Effector memory CD8-positive, alpha-beta T cell (primary cell): ENCODE data around the gene CYP2W1.
A peak's percentile ranks its signal among the peaks of the same experiment; 100 is the strongest.

Experiments used
- ATAC-seq: fragments of 150-1000 bp; cut with Tn5 transposase; replicated peaks from 2 replicates; pipeline ENCODE4 v1.10.0; 2021; ENCODE audit warnings: mild to moderate bottlenecking, moderate library complexity
- DNase-seq, 3 experiments: peaks; one replicate each; pipeline ENCODE4 v3.0.0; 2021
- H3K27ac Mint-ChIP-seq, 2 donors: one replicate each; pipeline ENCODE4 v1.8.0; 2022; ENCODE audit warnings: mild to moderate bottlenecking in 2 of 2, mixed read lengths in 2 of 2, moderate library complexity in 2 of 2
- H3K27me3 Mint-ChIP-seq, 2 donors: one replicate each; pipeline ENCODE4 v1.8.0; 2022; ENCODE audit warnings: mixed read lengths in 2 of 2
- H3K36me3 Mint-ChIP-seq: one replicate; pipeline ENCODE4 v1.8.0; 2022; ENCODE audit warnings: mild to moderate bottlenecking, moderate library complexity, mixed read lengths; ENCODE audit not compliant: insufficient read depth
- H3K4me1 Mint-ChIP-seq, 2 donors: one replicate each; pipeline ENCODE4 v1.8.0; 2022; ENCODE audit warnings: low read depth in 2 of 2, mixed read lengths in 2 of 2
- H3K4me3 Mint-ChIP-seq, 2 donors: one replicate each; pipeline ENCODE4 v1.8.0; 2022; ENCODE audit warnings: mild to moderate bottlenecking in 2 of 2, mixed read lengths in 2 of 2, moderate library complexity in 2 of 2
- H3K9me3 Mint-ChIP-seq, 2 donors: one replicate each; pipeline ENCODE4 v1.8.0; 2022; ENCODE audit warnings: mixed read lengths in 2 of 2

CYP2W1 gene

GRCh38 chr7:945556-946255 lies 37.3 kb upstream of the CYP2W1 start:
- no peak overlapping the region for H3K4me3 Mint-ChIP-seq
- no peak for ATAC-seq
- no peak overlapping the region for H3K27ac Mint-ChIP-seq
- no peaks in the 10 kb centered on the region for H3K27me3 Mint-ChIP-seq
- no peak for DNase-seq
- no peaks in the 10 kb centered on the region for H3K9me3 Mint-ChIP-seq
- peaks cover 6% of the 10 kb centered on the region for H3K36me3 Mint-ChIP-seq
- peaks cover 26 to 28% of the 10 kb centered on the region in 2 donors for H3K4me1 Mint-ChIP-seq

- DNase-seq (no peak), ATAC-seq (no peak)
- no peak overlapping the region for H3K4me3 Mint-ChIP-seq
- H3K9me3 Mint-ChIP-seq, result no peaks in the 10 kb centered on the region
- H3K4me1 Mint-ChIP-seq, result peaks cover 23 to 24% of the 10 kb centered on the region in 2 donors
- peaks cover 10% of the 10 kb centered on the region for H3K36me3 Mint-ChIP-seq
- H3K27ac Mint-ChIP-seq, result no peak overlapping the region
- H3K27me3 Mint-ChIP-seq, result no peaks in the 10 kb centered on the region
Measured at GRCh38 chr7:946256-946996, 36.6 kb upstream of the CYP2W1 start.

GRCh38 chr7:947391-948210 lies 35.4 kb upstream of the CYP2W1 start:
- H3K36me3 Mint-ChIP-seq, result peaks cover 11% of the 10 kb centered on the region
- no peaks in the 10 kb centered on the region for H3K9me3 Mint-ChIP-seq
- H3K4me3 Mint-ChIP-seq, result no peak overlapping the region
- ATAC-seq (no peak), DNase-seq (no peak)
- peaks cover 20 to 23% of the 10 kb centered on the region in 2 donors for H3K4me1 Mint-ChIP-seq
- no peak overlapping the region for H3K27ac Mint-ChIP-seq
- H3K27me3 Mint-ChIP-seq, result no peaks in the 10 kb centered on the region

- H3K27me3 Mint-ChIP-seq, result no peaks in the 10 kb centered on the region
- peak overlapping the region in 1 of 2 donors; percentile 93 for H3K27ac Mint-ChIP-seq
- ATAC-seq, result no peak
- H3K4me1 Mint-ChIP-seq, result peaks cover 22 to 25% of the 10 kb centered on the region in 2 donors
- H3K9me3 Mint-ChIP-seq, result no peaks in the 10 kb centered on the region
- DNase-seq, result no peak
- peaks cover 11% of the 10 kb centered on the region for H3K36me3 Mint-ChIP-seq
- H3K4me3 Mint-ChIP-seq, result no peak overlapping the region
Measured at GRCh38 chr7:949021-949934, 33.7 kb upstream of the CYP2W1 start.

GRCh38 chr7:951881-952547 lies 31.0 kb upstream of the CYP2W1 start:
- ATAC-seq (no peak), DNase-seq (no peak)
- H3K27me3 Mint-ChIP-seq, result no peaks in the 10 kb centered on the region
- H3K36me3 Mint-ChIP-seq, result peaks cover 19% of the 10 kb centered on the region
- H3K4me3 Mint-ChIP-seq, result peak overlapping the region; percentile 62 to 65
- H3K9me3 Mint-ChIP-seq, result no peaks in the 10 kb centered on the region
- H3K4me1 Mint-ChIP-seq, result peaks cover 25 to 30% of the 10 kb centered on the region in 2 donors
- H3K27ac Mint-ChIP-seq, result peak overlapping the region in 1 of 2 donors; percentile 63

GRCh38 chr7:952548-953441 lies 30.2 kb upstream of the CYP2W1 start:
- H3K4me1 Mint-ChIP-seq, result peaks cover 25 to 30% of the 10 kb centered on the region in 2 donors
- peaks cover 19% of the 10 kb centered on the region for H3K36me3 Mint-ChIP-seq
- DNase-seq (no peak), ATAC-seq (no peak)
- H3K9me3 Mint-ChIP-seq, result no peaks in the 10 kb centered on the region
- peak overlapping the region in 1 of 2 donors; percentile 63 for H3K27ac Mint-ChIP-seq
- no peaks in the 10 kb centered on the region for H3K27me3 Mint-ChIP-seq
- peak overlapping the region; percentile 62 to 65 for H3K4me3 Mint-ChIP-seq

GRCh38 chr7:953547-954327 lies 29.2 kb upstream of the CYP2W1 start:
- DNase-seq (no peak), ATAC-seq (peak; percentile 35)
- no peak overlapping the region for H3K27ac Mint-ChIP-seq
- peaks cover 19% of the 10 kb centered on the region for H3K36me3 Mint-ChIP-seq
- no peaks in the 10 kb centered on the region for H3K9me3 Mint-ChIP-seq
- H3K4me3 Mint-ChIP-seq, result peak overlapping the region; percentile 58 to 65
- H3K27me3 Mint-ChIP-seq, result no peaks in the 10 kb centered on the region
- peaks cover 20 to 25% of the 10 kb centered on the region in 2 donors for H3K4me1 Mint-ChIP-seq

GRCh38 chr7:954330-955238 lies 28.4 kb upstream of the CYP2W1 start, which contains the start of gene ADAP1:
TSS of gene ADAP1 (minus strand) at chr7:954680. CDS start at chr7:954477, 203 bp downstream.
- no peaks in the 10 kb centered on the region for H3K27me3 Mint-ChIP-seq
- DNase-seq (peak; percentile 47 to 62 (median 50)), ATAC-seq (peak; percentile 86)
- H3K4me1 Mint-ChIP-seq, result peaks cover 17 to 20% of the 10 kb centered on the region in 2 donors
- peak within 1 kb of the TSS in 1 of 2 donors; percentile 29 for H3K27ac Mint-ChIP-seq
- H3K4me3 Mint-ChIP-seq, result peak within 1 kb of the TSS; percentile 82
- peaks cover 19% of the 10 kb centered on the region for H3K36me3 Mint-ChIP-seq
- no peaks in the 10 kb centered on the region for H3K9me3 Mint-ChIP-seq

GRCh38 chr7:956031-956430 lies 26.9 kb upstream of the CYP2W1 start:
- ATAC-seq, result no peak
- Mint-ChIP-seq H3K27ac (no peak overlapping the region), H3K4me1 (peaks cover 10 to 11% of the 10 kb centered on the region in 2 donors)

More at GRCh38 chr7:956031-956430, 26.9 kb upstream of the CYP2W1 start:
- no peak for DNase-seq
- H3K9me3 Mint-ChIP-seq, result no peaks in the 10 kb centered on the region
- H3K27me3 Mint-ChIP-seq, result no peaks in the 10 kb centered on the region
- H3K36me3 Mint-ChIP-seq, result peaks cover 12% of the 10 kb centered on the region
- peak overlapping the region; percentile 53 to 82 for H3K4me3 Mint-ChIP-seq
